ENCODE data around the gene ATOX1.

The ATOX1 gene

DNA sequence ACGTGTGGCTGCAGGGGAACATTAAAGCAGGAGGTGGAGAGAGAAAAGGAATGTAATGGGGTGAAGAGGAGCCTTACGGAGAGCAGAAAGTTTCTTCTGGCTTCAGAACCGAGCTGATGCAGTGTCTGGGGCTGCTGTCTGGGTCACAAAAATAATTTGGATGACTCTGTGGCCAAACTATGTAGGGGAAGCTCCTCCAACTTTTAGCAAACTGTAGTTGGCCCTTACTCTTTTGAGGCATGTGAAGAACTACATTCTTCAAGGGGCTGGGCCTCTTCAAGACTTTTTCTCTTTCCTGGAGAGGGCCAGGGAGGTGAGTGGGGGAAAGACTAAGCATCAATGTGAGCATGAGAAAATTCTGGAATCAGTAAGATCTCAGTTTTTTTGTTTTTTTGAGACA lies 39.8 kb downstream of the ATOX1 start:
- H3K27ac ChIP-seq = no peak overlapping the region
- TF ChIP-seq, protein P1, sequence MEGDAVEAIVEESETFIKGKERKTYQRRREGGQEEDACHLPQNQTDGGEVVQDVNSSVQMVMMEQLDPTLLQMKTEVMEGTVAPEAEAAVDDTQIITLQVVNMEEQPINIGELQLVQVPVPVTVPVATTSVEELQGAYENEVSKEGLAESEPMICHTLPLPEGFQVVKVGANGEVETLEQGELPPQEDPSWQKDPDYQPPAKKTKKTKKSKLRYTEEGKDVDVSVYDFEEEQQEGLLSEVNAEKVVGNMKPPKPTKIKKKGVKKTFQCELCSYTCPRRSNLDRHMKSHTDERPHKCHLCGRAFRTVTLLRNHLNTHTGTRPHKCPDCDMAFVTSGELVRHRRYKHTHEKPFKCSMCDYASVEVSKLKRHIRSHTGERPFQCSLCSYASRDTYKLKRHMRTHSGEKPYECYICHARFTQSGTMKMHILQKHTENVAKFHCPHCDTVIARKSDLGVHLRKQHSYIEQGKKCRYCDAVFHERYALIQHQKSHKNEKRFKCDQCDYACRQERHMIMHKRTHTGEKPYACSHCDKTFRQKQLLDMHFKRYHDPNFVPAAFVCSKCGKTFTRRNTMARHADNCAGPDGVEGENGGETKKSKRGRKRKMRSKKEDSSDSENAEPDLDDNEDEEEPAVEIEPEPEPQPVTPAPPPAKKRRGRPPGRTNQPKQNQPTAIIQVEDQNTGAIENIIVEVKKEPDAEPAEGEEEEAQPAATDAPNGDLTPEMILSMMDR (conservative IDR thresholded peaks at IDR 0.05) = no peak
- TF ChIP-seq ZFX (IDR thresholded peaks at IDR 0.05) = no peak

DNA sequence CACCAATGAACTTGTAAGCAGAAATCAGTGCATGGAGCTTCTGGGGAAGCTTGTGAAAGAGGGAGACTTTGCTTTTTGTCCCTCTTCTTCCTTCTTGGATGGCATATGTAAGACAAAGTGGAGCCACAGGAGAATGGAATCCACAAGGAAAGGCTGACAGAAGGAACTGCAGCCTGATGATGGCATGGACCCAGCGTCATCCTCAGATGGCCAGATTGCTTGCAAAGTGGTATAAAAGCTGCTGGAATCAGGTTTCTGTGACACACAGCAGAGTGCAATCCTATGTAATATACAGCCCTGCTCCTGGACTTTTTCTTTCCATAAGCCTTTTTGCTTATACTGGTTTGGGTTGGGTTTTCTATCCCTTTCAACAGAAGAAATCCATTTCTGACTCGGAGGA lies 40.3 kb downstream of the ATOX1 start:
- TF ChIP-seq, protein P1 (conservative IDR thresholded peaks at IDR 0.05) = no peak
- TF ChIP-seq ZFX (IDR thresholded peaks at IDR 0.05) = no peak
- H3K27ac ChIP-seq = no peak overlapping the region

DNA sequence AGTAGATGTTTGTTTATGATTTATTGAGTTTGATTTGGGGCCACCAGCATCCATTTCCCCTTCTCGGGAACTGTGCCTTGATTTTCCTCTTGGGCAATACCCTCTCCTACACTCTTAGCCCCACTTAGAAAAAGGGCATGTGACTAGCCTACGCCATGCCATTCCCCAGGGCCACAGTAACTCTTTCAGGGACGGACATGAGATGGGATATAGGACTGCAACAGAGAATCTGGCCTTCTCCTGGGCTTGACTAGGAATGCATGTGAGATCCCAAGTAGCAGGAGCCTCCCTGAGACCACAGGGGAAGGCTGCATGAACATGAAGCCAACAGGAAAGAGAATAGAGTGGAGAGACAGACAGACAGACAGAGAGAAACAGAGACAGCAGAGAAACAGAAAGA lies 41.0 kb downstream of the ATOX1 start:
- H3K27ac ChIP-seq = no peak overlapping the region
- TF ChIP-seq, protein P1 (conservative IDR thresholded peaks at IDR 0.05) = no peak
- TF ChIP-seq ZFX (IDR thresholded peaks at IDR 0.05) = no peak

DNA sequence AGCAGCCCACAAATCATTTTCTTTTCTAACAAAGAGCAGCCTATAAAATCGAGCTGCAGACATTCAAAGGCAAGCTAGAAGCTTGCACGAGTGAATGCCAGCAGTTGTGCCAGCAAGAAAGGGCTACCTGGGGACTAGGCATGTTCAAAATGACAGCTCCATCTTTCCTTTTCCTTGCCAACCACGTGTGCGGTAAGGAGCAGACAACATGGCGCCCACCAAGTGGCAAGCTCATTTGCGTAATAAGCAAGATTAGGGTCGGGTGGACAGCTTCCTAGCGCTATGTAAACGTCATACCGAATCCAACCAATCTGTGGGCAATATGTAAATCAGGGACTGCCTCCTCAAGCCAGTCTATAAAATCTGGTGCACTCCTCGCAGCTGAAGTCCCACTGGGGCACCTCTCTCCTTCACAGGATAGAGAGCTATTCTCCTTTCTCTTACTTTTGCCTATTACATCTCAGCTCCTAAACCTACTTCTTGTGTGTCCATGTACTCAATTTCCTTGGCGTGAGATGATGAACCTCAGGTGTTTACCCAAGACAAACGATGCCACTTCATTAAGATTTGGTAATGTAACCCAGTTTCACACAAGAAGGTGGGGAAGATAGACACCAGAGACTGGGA lies 49.2 kb downstream of the ATOX1 start:
- H3K27ac ChIP-seq = no peak overlapping the region
- TF ChIP-seq, protein P1 (conservative IDR thresholded peaks at IDR 0.05) = no peak
- no peak for TF ChIP-seq ZFX (IDR thresholded peaks at IDR 0.05)

DNA sequence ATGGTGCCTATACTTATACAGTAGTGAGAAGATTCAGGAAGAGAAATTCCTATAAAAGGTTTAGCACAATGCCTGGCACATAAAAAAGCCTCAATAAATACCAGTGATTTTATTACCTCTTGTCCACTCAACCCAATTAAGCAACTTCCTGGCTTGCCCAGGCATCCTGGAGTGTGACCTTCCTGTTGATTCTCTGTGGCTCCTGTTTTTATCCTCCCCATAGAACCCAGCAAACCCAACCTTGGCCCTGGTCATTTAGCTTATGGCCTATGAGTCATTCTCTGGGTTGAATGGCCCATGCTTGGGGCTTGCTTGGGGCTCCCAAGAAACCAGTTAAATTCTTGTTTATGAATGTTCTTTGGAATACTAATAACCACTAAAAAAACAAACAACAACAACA lies 50.3 kb downstream of the ATOX1 start:
- TF ChIP-seq, protein P1 (conservative IDR thresholded peaks at IDR 0.05) = no peak
- no peak for TF ChIP-seq ZFX (IDR thresholded peaks at IDR 0.05)
- no peak overlapping the region for H3K27ac ChIP-seq

DNA sequence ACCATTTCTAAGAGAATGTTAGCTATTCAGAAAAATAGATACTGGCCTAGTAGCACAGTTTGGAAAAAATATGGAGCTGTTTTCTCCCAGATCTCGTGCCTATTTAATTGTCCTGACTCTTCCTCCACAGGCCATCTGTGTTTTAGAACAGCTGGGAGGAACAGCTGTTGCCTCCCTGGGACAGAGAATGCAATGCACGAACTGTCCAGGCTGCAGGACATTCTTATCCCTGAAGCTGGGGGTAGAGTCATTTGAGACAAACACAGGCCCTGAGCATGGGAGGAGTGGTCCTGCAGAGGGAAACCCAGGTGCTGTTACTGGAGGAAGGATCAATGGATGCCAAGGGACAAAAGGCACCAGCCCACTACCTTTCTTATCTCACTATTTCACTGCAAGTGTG lies 50.9 kb downstream of the ATOX1 start:
- TF ChIP-seq, protein P1 (conservative IDR thresholded peaks at IDR 0.05) = no peak
- no peak for TF ChIP-seq ZFX (IDR thresholded peaks at IDR 0.05)
- peak overlapping the region; percentile 35; the same call in 1 of the 2 replicates for H3K27ac ChIP-seq

DNA sequence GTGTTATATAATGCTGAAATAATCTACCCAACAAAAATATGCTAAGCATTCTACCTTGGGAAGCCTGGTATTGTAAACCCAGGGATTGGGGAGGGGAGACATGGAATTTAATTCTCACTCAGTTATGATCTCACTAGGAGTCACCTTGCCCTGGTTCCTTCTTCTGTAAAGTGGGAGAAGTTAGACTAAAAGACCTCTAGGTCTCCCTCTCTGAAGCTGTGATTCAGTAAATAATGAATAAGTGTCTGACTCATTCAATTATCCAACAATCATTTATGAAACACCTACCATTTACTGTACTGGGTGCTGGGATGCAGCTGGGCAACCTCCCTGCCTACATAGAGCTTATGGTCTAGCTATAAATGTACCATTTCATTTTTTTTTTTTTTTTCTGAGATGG lies 51.5 kb downstream of the ATOX1 start:
- no peak for TF ChIP-seq ZFX (IDR thresholded peaks at IDR 0.05)
- TF ChIP-seq, protein P1 (conservative IDR thresholded peaks at IDR 0.05) = no peak
- H3K27ac ChIP-seq = no peak overlapping the region
